ENCODE data around the gene TBX15.

The TBX15 gene

DNA sequence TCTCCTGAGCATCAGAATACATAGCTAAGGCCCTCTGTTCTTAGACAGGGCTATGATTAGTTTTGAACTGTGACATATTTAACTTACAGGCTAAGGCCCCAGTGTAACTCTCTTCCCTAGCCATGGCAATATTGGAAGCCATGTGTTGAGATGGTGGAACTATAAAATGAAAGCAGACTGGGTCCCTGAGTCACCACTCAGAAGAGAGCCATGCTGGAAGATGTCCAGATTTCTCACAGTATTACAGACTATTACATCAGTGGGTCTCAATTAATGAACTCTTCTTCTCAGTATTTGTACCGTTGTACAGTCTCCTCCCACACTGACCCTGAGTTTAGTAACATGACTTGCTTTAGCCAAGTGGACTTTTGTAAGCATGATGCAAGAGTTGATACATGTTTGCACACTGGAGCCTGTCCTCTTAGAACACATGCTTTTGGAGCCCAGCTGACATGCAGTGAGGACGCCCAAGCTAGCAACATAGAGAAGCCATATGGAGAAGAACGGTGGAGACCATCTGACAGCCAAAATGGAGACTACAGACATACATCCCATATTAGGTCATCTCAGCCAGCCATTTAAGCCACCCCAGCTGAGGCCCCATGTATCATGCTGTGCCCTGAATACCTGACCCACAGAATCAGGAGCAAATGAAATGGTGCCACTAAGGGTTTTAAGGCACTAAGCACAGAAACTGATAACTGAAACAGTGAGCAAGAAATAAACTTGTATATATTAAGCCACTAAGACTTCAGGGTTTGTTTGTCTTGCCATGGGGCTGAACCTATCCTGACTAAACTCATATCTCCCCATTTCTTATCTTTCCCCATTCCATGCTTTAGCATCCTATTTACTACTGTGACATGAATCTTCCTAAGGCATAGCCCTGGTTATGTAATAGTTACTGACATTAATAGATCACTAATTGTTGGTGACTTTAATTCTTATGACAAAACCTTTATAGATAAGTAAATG, 24.4 kb downstream of the TBX15 start:
- Histone ChIP-seq H3K27me3 (ENCODE audit: insufficient read depth, insufficient read length) (no peaks in the 10 kb centered on the region), H3K4me3 (ENCODE audit: insufficient read length, low read depth) (no peak overlapping the region), H3K9ac (ENCODE audit: insufficient read length, low read depth) (no peak overlapping the region), H3K9me3 (ENCODE audit: insufficient read depth, low read length) (peaks cover 8% of the 10 kb centered on the region; the same call in 1 of the 2 replicates), H3K4me1 (ENCODE audit: insufficient read depth, insufficient read length) (peaks cover 16% of the 10 kb centered on the region), H3K36me3 (ENCODE audit: insufficient read depth, insufficient read length, low read length) (no peaks in the 10 kb centered on the region)
- DNase-seq (ENCODE audit: low read depth, low spot score) = no peak
- TF ChIP-seq SUZ12 (IDR thresholded peaks at IDR 0.05; ENCODE audit: extremely low read depth, insufficient read depth, insufficient read length) = no peak

- DNase-seq (ENCODE audit: low read depth, low spot score) = no peak
- no peak for TF ChIP-seq SUZ12 (IDR thresholded peaks at IDR 0.05; ENCODE audit: extremely low read depth, insufficient read depth, insufficient read length)
- no peak for TF ChIP-seq YY1 (IDR thresholded peaks at IDR 0.05; ENCODE audit: insufficient read depth, insufficient read length)
- TF ChIP-seq ZNF274 (IDR thresholded peaks at IDR 0.05; ENCODE audit: low read depth, low read length) = no peak
- Histone ChIP-seq H3K36me3 (ENCODE audit: insufficient read depth, insufficient read length, low read length) (no peaks in the 10 kb centered on the region), H3K27me3 (ENCODE audit: insufficient read depth, insufficient read length) (no peaks in the 10 kb centered on the region), H3K4me3 (ENCODE audit: insufficient read length, low read depth) (no peak overlapping the region), H3K9ac (ENCODE audit: insufficient read length, low read depth) (no peak overlapping the region), H3K9me3 (ENCODE audit: insufficient read depth, low read length) (peaks cover 8% of the 10 kb centered on the region), H3K4me1 (ENCODE audit: insufficient read depth, insufficient read length) (peaks cover 19% of the 10 kb centered on the region)
These were observed 25.0 kb downstream of the TBX15 start for GRCh38 chr1:118963138-118963455.

DNA sequence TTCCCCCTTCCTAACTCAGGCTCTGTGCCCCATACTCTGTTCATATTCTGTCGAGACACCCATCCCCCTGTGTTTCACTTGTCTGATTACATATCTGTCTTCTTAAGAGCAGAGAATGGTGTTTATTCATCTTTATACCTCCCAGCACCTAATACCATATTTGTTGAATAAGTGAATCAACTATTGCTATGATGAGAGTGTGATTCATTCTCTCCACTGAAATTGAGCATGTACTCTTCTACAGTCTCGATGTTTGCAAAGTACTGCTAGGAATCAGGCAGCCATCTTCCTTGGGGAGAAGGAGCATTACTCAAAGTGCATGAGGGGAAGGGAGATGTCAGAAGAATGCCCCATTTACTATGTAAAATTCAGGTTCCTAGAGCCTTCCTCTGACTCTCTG, 27.0 kb downstream of the TBX15 start:
- DNase-seq (ENCODE audit: low read depth, low spot score) = no peak
- H3K4me1 ChIP-seq (ENCODE audit: insufficient read depth, insufficient read length) = peaks cover 19% of the 10 kb centered on the region
- TF ChIP-seq SUZ12 (IDR thresholded peaks at IDR 0.05; ENCODE audit: extremely low read depth, insufficient read depth, insufficient read length) = no peak
- TF ChIP-seq YY1 (IDR thresholded peaks at IDR 0.05; ENCODE audit: insufficient read depth, insufficient read length) = no peak
- no peak for TF ChIP-seq ZNF274 (IDR thresholded peaks at IDR 0.05; ENCODE audit: low read depth, low read length)
- H3K27me3 ChIP-seq (ENCODE audit: insufficient read depth, insufficient read length) = no peaks in the 10 kb centered on the region
- peaks cover 8% of the 10 kb centered on the region for H3K9me3 ChIP-seq (ENCODE audit: insufficient read depth, low read length)
- no peak overlapping the region for H3K9ac ChIP-seq (ENCODE audit: insufficient read length, low read depth)
- H3K4me3 ChIP-seq (ENCODE audit: insufficient read length, low read depth) = no peak overlapping the region
- no peaks in the 10 kb centered on the region for H3K36me3 ChIP-seq (ENCODE audit: insufficient read depth, insufficient read length, low read length)

- TF ChIP-seq SUZ12 (IDR thresholded peaks at IDR 0.05; ENCODE audit: extremely low read depth, insufficient read depth, insufficient read length) (no peak), ZNF274 (IDR thresholded peaks at IDR 0.05; ENCODE audit: low read depth, low read length) (no peak), YY1 (IDR thresholded peaks at IDR 0.05; ENCODE audit: insufficient read depth, insufficient read length) (no peak)
- DNase-seq (ENCODE audit: low read depth, low spot score) = no peak
- H3K27me3 ChIP-seq (ENCODE audit: insufficient read depth, insufficient read length) = no peaks in the 10 kb centered on the region
- H3K9me3 ChIP-seq (ENCODE audit: insufficient read depth, low read length) = peaks cover 8% of the 10 kb centered on the region
- no peak overlapping the region for H3K9ac ChIP-seq (ENCODE audit: insufficient read length, low read depth)
- H3K36me3 ChIP-seq (ENCODE audit: insufficient read depth, insufficient read length, low read length) = no peaks in the 10 kb centered on the region
- H3K4me1 ChIP-seq (ENCODE audit: insufficient read depth, insufficient read length) = peaks cover 19% of the 10 kb centered on the region
- no peak overlapping the region for H3K4me3 ChIP-seq (ENCODE audit: insufficient read length, low read depth)
These were observed 27.5 kb downstream of the TBX15 start for GRCh38 chr1:118960567-118961136.

GRCh38 chr1:118960026-118960561, 28.0 kb downstream of the TBX15 start:
- Histone ChIP-seq H3K36me3 (ENCODE audit: insufficient read depth, insufficient read length, low read length) (no peaks in the 10 kb centered on the region), H3K9ac (ENCODE audit: insufficient read length, low read depth) (no peak overlapping the region), H3K9me3 (ENCODE audit: insufficient read depth, low read length) (peaks cover 8% of the 10 kb centered on the region), H3K4me3 (ENCODE audit: insufficient read length, low read depth) (no peak overlapping the region), H3K27me3 (ENCODE audit: insufficient read depth, insufficient read length) (no peaks in the 10 kb centered on the region), H3K4me1 (ENCODE audit: insufficient read depth, insufficient read length) (peaks cover 19% of the 10 kb centered on the region)
- peak; percentile 56 for DNase-seq (ENCODE audit: low read depth, low spot score)
- TF ChIP-seq SUZ12 (IDR thresholded peaks at IDR 0.05; ENCODE audit: extremely low read depth, insufficient read depth, insufficient read length) = no peak
- TF ChIP-seq YY1 (IDR thresholded peaks at IDR 0.05; ENCODE audit: insufficient read depth, insufficient read length) = no peak
- no peak for TF ChIP-seq ZNF274 (IDR thresholded peaks at IDR 0.05; ENCODE audit: low read depth, low read length)

GRCh38 chr1:118958937-118959631, 29.1 kb downstream of the TBX15 start:
- Histone ChIP-seq H3K4me3 (ENCODE audit: insufficient read length, low read depth) (no peak overlapping the region), H3K9ac (ENCODE audit: insufficient read length, low read depth) (no peak overlapping the region)

More at GRCh38 chr1:118958937-118959631, 29.1 kb downstream of the TBX15 start:
- no peak for DNase-seq (ENCODE audit: low read depth, low spot score)
- TF ChIP-seq YY1 (IDR thresholded peaks at IDR 0.05; ENCODE audit: insufficient read depth, insufficient read length) = no peak
- TF ChIP-seq SUZ12 (IDR thresholded peaks at IDR 0.05; ENCODE audit: extremely low read depth, insufficient read depth, insufficient read length) = no peak
- no peak for TF ChIP-seq ZNF274 (IDR thresholded peaks at IDR 0.05; ENCODE audit: low read depth, low read length)
- no peaks in the 10 kb centered on the region for H3K36me3 ChIP-seq (ENCODE audit: insufficient read depth, insufficient read length, low read length)
- peaks cover 19% of the 10 kb centered on the region for H3K4me1 ChIP-seq (ENCODE audit: insufficient read depth, insufficient read length)
- H3K27me3 ChIP-seq (ENCODE audit: insufficient read depth, insufficient read length) = no peaks in the 10 kb centered on the region
- H3K9me3 ChIP-seq (ENCODE audit: insufficient read depth, low read length) = peaks cover 6% of the 10 kb centered on the region

Data from NT2/D1 (cell line).